ENCODE measurements around the gene GNG11.

GNG11 gene

DNA sequence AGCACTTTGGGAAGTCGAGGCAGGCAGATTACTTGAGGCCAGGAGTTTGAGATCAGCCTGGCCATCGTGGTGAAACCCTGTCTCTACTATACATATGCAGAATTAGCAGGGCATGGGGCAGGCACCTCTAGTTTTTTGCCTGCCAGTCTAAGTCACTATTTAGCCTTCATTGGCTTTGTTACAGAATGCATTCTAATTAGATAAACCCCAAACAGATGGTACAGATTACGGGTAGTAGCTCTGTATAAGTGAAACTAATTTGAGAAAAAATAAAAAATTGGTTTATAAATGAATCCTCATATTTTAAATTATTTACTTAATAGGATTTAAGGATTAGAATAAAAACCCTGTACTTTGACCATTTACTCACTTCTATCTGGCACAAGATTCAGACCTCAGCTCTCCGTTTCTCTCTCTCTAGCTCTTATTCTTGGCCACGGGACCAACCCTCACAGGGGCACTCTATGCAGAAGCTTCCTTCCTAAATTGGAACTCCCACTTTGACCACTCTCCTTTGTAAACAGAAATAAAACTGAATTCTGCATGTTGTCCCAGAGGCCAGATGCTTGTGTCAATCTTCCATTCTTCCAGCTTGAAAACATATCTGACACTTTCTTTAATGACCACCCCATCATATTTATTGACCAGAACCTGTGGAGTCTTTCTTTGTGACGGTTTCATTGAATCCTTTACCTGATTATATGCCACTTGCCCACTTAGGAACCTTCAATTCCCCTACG is 55.8 kb downstream of the GNG11 start:
- Mint-ChIP-seq H3K27me3 (no peaks in the 10 kb centered on the region), H3K4me3 (no peak overlapping the region), H3K9me3 (no peaks in the 10 kb centered on the region), H3K36me3 (ENCODE audit: low read depth) (no peaks in the 10 kb centered on the region), H3K27ac (no peak overlapping the region), H3K4me1 (ENCODE audit: low read depth) (no peaks in the 10 kb centered on the region)
- intact Hi-C loops (cut with micrococcal nuclease) = no loop called here
